ENCODE results near the gene PHF21B.

DNA sequence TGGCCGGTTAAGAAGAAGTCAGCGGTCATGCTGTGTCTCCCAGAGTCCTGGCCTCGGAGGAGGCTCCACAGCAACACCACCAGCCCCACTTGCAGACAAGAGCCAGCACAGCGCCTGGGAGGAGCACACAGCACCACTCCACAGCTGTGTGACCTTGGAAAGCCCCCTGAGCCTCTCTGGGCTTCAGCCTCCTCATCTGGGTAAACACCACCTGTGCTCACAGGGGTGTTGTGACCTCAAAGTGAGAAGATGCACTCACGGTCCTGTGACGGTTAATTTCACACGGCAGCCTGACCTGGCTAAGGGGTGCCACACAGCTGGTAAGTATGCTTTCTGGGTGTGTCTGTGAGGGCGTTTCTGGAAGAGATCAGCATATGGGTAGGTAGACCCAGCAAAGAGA lies 54.7 kb downstream of the PHF21B start:
- TF ChIP-seq POLR2AphosphoS5 (IDR thresholded peaks at IDR 0.05; ENCODE audit: low read depth, low read length), result no peak
- no peak for TF ChIP-seq TAF1 (IDR thresholded peaks at IDR 0.05; ENCODE audit: borderline replicate concordance, insufficient read depth, low read length)
- TF ChIP-seq FOXP2 (optimal IDR thresholded peaks at IDR 0.05; ENCODE audit: borderline replicate concordance, extremely low read depth, extremely low read length, insufficient read depth), result no peak
- TF ChIP-seq, protein P1, sequence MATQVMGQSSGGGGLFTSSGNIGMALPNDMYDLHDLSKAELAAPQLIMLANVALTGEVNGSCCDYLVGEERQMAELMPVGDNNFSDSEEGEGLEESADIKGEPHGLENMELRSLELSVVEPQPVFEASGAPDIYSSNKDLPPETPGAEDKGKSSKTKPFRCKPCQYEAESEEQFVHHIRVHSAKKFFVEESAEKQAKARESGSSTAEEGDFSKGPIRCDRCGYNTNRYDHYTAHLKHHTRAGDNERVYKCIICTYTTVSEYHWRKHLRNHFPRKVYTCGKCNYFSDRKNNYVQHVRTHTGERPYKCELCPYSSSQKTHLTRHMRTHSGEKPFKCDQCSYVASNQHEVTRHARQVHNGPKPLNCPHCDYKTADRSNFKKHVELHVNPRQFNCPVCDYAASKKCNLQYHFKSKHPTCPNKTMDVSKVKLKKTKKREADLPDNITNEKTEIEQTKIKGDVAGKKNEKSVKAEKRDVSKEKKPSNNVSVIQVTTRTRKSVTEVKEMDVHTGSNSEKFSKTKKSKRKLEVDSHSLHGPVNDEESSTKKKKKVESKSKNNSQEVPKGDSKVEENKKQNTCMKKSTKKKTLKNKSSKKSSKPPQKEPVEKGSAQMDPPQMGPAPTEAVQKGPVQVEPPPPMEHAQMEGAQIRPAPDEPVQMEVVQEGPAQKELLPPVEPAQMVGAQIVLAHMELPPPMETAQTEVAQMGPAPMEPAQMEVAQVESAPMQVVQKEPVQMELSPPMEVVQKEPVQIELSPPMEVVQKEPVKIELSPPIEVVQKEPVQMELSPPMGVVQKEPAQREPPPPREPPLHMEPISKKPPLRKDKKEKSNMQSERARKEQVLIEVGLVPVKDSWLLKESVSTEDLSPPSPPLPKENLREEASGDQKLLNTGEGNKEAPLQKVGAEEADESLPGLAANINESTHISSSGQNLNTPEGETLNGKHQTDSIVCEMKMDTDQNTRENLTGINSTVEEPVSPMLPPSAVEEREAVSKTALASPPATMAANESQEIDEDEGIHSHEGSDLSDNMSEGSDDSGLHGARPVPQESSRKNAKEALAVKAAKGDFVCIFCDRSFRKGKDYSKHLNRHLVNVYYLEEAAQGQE (IDR thresholded peaks at IDR 0.05; ENCODE audit: insufficient read depth in 1 of 2, low read depth in 2 of 2, low read length in 2 of 2), result no peak

Measured in PFSK-1 (cell line).